Left renal pelvis (tissue), 4 donors: ENCODE results near the gene GALNT4. TPM values are rescaled to one million over a fixed set of nuclear protein-coding genes. Genes with fewer than 3 reads are reported as not detected.

Experiments
- DNase-seq, 4 donors: peaks; one replicate each; pipeline ENCODE4 v3.0.0-alpha.2; 2013; ENCODE audit warnings: low read depth in 4 of 4, low spot score in 3 of 4
- polyA plus RNA-seq, 4 donors: library from polyadenylated mRNA; unstranded; fragments of 120-200 nt; gene quantifications; one replicate each; pipeline ENCODE4 v1.2.1, GENCODE V29; 2013; ENCODE audit not compliant: insufficient read length in 4 of 4

Gene GALNT4
- polyA plus RNA-seq, 4 donors = 8.0 to 12.0 (median 9.3) TPM

DNA sequence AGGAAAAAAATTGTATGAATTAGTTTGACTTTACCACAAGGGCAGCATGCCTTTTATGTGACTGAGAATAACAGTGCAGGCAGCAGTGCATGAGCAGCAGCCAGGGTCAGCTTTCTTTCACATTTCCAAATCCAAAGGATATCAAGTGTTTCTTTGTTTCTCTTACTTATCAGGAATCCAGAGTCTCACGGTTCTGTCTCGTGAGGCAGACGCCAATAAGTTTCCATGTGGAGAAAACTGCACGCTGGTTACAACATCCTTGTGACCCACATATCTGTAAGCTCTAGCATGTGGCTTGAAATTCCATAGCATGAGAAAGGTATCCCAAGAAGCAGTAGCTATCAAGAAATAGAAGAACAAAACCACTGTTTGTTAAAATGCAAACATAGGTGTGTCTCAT, 27.6 kb downstream of the GALNT4 start:
- DNase-seq = no peak

- no peak for DNase-seq
Observed at GRCh38 chr12:89494411-89495231, 30.0 kb downstream of the GALNT4 start.

- no peak for DNase-seq
Observed at GRCh38 chr12:89493670-89494302, 30.8 kb downstream of the GALNT4 start.

GRCh38 chr12:89492883-89493282, 31.7 kb downstream of the GALNT4 start:
- no peak for DNase-seq

DNA sequence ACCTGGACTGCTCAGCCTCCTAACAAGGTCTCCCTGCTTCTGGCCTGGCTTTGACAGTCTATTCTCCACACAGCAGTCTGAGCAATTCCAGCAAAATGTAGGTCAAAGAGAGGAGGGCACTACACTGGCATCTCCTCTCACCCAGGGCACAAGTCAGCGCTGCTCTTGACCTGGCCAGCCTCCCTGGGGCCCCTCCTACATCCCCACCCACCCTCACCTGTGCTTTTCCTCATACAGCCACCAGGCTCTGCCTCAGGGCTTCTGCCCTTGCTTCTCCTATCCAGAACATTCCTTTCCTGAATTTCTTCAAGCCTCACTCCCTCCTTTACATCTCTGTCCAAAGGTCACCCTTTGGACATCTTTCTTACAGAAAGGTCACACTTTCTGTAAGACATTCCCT, 33.7 kb downstream of the GALNT4 start:
- DNase-seq = no peak

- DNase-seq = no peak
Observed at GRCh38 chr12:89486264-89486663, 38.3 kb downstream of the GALNT4 start.

DNA sequence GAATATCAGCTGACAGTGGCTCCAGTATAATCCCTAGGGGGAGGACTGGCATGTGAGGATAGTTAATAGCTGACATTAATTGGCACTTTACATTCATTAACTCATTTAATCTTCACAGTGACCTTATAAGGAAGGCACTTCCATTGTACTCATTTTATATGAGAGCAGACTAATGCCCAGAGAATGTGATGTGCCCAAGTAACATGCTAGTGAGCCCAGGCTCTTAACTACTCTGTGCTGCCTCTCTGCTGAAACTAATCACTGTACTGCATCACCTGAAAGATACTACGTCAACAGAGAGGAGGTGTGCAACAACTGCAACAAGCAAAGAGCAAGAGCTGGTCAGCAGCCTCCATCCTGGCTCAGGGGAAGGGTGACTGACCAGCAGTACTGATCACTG, 40.1 kb downstream of the GALNT4 start:
- DNase-seq = no peak

GRCh38 chr12:89481213-89481914, 43.2 kb downstream of the GALNT4 start:
- DNase-seq = no peak

DNA sequence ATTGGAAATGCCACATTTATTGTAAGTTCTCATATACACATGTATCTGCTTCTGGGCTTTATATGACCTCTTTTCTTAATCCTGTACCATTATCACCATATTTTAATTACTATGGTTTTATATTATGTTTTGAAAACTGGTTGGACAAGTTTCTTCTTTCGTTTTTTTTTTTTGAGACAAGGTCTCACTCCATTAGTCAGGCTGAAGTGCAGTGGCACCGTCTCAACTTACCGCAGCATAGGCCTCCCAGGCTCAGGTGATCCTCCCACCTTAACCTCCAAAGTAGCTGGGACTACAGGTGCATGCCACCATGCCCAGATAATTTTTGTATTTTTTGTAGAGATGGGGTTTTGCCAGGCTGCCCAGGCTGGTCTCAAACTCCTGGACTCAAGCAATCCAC, 44.6 kb downstream of the GALNT4 start:
- no peak for DNase-seq

DNA sequence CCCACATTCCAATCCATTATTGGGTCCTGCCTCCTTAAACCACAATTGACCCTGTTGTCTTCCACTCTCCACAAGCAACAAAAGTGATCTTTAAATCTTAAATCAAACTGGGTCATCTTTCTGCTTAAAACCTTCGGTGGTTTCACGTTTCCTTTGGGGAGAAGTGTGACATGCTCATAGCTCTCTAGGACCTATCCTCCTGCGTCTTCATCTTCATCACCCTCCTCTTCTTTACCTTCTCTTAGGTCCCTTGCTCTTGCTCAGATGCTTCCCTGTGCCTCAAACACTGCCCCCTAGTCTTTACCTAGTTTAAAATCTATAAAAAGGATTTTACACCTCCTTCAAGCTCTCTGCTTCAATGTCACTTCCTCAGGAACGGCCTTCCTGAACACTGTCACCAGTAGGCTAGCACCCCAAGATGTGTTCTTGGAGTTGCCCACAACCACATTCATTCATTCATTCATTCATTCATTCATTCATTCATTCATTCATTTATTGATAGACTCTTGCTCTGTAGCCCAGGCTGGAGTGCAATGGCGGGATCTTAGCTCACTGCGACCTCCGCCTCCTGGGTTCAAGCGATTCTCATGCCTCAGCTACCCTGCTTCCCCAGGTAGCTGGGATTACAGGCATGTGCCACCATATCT, 46.8 kb downstream of the GALNT4 start:
- DNase-seq = no peak

DNA sequence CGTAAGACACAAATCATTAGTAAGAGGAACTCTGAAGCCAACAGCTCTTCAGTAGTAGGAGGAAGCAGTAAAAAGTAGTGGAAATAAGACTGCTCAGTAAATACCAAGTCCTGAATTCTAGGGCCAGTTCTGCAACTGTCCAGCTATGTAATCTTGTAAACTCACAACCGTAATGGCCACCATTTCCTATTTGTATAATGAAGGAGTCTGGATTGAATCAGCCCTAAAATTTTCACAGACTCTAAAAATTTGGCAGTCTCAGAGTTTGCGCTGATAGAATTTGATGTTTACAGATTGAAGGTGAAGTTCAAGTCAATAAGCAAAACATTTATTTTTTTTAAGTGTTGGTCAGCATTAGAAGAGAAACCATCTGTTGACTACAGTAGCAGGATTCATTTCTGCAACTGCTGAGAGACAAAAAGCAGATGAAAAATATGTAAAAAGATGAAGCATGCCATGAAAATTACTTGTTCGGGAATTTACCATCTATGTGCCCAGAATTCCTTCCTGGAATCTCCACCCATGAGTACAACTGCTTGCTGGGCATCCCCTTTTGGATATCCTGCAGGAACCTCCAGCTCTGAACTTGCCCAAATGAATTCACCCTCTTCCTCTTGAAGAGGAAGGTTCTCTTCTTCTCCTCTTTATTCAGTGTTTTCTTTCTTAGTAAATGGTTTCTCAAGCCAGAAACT, 47.5 kb downstream of the GALNT4 start:
- DNase-seq = no peak

DNA sequence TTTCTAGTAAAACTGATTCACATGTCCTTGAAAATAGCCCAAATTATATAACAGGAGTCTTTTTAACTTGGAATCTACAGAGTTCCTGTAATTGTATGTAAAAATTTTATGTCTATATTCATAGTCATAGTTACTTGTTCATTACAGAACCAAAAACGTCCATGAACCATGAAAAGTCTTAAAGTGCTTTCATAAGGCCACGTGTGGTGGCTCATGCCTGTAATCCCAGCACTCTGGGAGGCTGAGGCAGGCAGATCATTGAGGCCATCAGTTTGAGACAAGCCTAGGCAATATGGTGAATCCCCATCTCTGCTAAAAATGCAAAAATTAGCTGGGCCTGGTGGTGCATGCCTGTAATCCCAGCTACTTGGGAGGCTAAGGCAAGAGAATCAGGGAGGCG, 48.4 kb downstream of the GALNT4 start:
- no peak for DNase-seq

DNA sequence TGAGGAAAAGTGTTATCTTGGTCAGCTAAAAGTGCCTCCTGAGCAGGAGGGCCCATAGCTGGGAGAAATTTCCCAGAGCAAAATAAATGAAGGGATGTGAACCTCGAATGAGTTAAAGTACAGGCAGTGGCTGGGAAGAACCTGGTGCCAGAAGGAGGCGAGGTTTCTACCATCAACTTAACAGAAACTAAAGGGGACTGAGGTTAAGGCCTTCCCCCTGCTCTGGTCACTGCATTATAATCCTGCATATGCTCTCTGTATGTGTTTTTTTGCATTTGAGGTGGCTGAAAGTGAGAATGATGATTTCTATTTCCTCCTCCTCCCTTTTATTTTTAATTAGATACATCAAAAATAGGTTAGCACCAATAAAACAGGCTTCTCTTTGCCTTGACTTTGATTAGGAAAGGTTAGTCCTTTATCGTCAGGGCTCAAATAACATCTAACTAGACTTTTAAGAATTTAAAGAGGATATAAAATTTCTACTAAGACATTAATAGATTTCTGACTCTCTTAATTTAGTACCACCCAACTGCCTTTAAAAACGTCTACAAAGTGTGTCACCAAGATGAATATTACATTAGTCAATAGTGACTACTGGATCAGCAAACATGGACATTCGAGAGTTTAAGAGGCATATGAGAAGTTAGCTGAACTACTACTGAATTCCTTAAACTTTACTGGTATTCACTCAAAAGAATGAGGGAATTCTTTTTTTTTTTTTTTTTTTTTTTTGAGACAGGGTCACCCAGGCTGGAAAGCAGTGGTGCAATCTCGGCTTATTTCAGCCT, 49.2 kb downstream of the GALNT4 start:
- DNase-seq = no peak

DNA sequence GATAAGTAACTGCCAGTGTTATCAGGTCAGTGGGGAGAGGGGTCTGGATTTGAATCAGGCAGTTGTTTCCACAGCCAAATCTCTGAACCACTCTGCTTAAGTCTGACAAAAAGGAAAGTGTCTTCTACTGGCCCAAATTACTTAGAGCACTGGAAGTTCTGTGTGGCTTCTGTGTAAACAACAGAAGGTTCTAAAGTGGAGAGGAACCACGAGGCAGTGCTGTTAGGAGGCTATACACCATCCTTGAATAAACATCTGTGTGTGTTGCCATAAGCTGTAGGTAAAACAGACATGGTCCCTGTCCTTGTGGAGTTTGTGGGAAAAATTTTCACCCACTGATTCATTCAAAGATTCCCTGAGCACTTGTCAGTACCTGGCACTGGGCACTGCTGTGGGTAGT, 50.0 kb downstream of the GALNT4 start:
- DNase-seq = no peak

Other genes starting within 250 kb of the GALNT4 start
- 10 to 100 TPM; 62.1 to 83.2 (median 68.6) TPM for gene DUSP6, start 172.3 kb downstream of the GALNT4 start, polyA plus RNA-seq
- 10 to 100 TPM; 17.0 to 22.3 (median 20.8) TPM for gene POC1B, start 1.3 kb upstream of the GALNT4 start, polyA plus RNA-seq
- 100 to 1,000 TPM in 3 of 4 donors, 10 to 100 TPM in 1; 93.9 to 151 (median 120) TPM for gene ATP2B1, start 184.0 kb upstream of the GALNT4 start, polyA plus RNA-seq